ENCODE data around the gene PDGFA. TPM values are rescaled to one million over a fixed set of nuclear protein-coding genes. Genes with fewer than 3 reads are reported as not detected.

Gene PDGFA
- total and polyA plus RNA-seq, 8 donors: 25.9 to 69.4 (median 36.3) TPM

GRCh38 chr7:561631-562373 lies 42.2 kb upstream of the PDGFA start:
- no peaks in the 10 kb centered on the region for H3K4me1 ChIP-seq
- intact Hi-C loops (cut with DNase I): no loop called here
- H3K27me3 ChIP-seq: no peaks in the 10 kb centered on the region
- DNase-seq (peak in 1 of 4 donors; percentile 78), ATAC-seq (no peak)
- TF ChIP-seq CTCF (IDR thresholded peaks at IDR 0.05): no peak
- H3K4me3 ChIP-seq: no peak overlapping the region
- H3K9me3 ChIP-seq: no peaks in the 10 kb centered on the region
- H3K27ac ChIP-seq: no peak overlapping the region
- H3K36me3 ChIP-seq: no peaks in the 10 kb centered on the region

DNA sequence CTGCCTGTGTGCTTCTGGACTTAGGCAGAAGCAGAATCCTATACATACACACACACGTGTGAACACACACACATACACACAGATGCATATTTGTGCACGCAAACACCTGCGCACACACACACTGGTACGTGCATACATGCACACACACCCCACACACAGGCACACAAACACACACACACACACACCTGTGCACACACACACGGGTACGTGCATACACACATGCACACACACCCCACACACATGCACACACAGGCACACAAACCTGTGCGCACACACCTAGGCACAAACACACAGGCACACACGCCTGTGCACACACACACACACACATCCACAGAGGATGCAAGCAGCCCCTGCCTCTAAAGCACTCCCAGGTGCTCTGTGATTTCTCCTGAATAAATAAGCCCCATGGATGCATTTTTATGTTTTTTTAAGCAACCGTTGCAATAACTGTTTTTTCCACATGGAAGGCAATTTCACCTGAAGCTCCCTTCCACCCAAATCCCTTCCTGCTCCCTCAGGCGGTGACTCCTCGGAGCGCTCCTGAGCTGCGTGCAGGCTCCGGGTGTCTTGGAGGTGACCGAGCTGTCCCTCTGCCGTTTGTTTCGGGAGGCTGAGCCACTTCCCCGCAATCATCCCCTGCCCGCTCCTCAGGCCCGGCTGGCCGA lies 41.5 kb upstream of the PDGFA start:
- H3K4me1 ChIP-seq: no peaks in the 10 kb centered on the region
- no peaks in the 10 kb centered on the region for H3K36me3 ChIP-seq
- ATAC-seq (no peak), DNase-seq (peak in 1 of 4 donors; percentile 28)
- H3K27ac ChIP-seq: no peak overlapping the region
- no peaks in the 10 kb centered on the region for H3K27me3 ChIP-seq
- TF ChIP-seq CTCF (IDR thresholded peaks at IDR 0.05): no peak
- H3K9me3 ChIP-seq: no peaks in the 10 kb centered on the region
- no peak overlapping the region for H3K4me3 ChIP-seq
- intact Hi-C loops (cut with DNase I): no loop called here

- intact Hi-C loops (cut with DNase I): no loop called here
- no peak for ATAC-seq
- peak in 1 of 4 donors; percentile 67 for DNase-seq
These were observed 39.7 kb upstream of the PDGFA start for GRCh38 chr7:559396-559705.

GRCh38 chr7:557558-557881 lies 37.9 kb upstream of the PDGFA start:
- Histone ChIP-seq H3K36me3 (no peaks in the 10 kb centered on the region), H3K27ac (no peak overlapping the region), H3K27me3 (no peaks in the 10 kb centered on the region), H3K4me1 (no peaks in the 10 kb centered on the region), H3K4me3 (no peak overlapping the region), H3K9me3 (no peaks in the 10 kb centered on the region)
- DNase-seq: peak in 1 of 4 donors; percentile 49
- no peak for TF ChIP-seq CTCF (IDR thresholded peaks at IDR 0.05)
- no peak for ATAC-seq
- intact Hi-C loops (cut with DNase I): no loop called here

More at GRCh38 chr7:559396-559705, 39.7 kb upstream of the PDGFA start:
- Histone ChIP-seq H3K4me1 (no peaks in the 10 kb centered on the region), H3K36me3 (no peaks in the 10 kb centered on the region), H3K9me3 (no peaks in the 10 kb centered on the region), H3K27me3 (no peaks in the 10 kb centered on the region), H3K27ac (no peak overlapping the region), H3K4me3 (no peak overlapping the region)
- no peak for TF ChIP-seq CTCF (IDR thresholded peaks at IDR 0.05)

- ATAC-seq (no peak), DNase-seq (peak in 1 of 4 donors; percentile 74)
- Histone ChIP-seq H3K4me1 (no peaks in the 10 kb centered on the region), H3K27me3 (no peaks in the 10 kb centered on the region), H3K36me3 (no peaks in the 10 kb centered on the region), H3K9me3 (no peaks in the 10 kb centered on the region), H3K27ac (no peak overlapping the region), H3K4me3 (no peak overlapping the region)
- intact Hi-C loops (cut with DNase I): no loop called here
- no peak for TF ChIP-seq CTCF (IDR thresholded peaks at IDR 0.05)
These were observed 37.4 kb upstream of the PDGFA start for GRCh38 chr7:556837-557557.
